ENCODE data around the gene ERBB2.
A peak's percentile ranks its signal among the peaks of the same experiment; 100 is the strongest.

The ERBB2 gene

DNA sequence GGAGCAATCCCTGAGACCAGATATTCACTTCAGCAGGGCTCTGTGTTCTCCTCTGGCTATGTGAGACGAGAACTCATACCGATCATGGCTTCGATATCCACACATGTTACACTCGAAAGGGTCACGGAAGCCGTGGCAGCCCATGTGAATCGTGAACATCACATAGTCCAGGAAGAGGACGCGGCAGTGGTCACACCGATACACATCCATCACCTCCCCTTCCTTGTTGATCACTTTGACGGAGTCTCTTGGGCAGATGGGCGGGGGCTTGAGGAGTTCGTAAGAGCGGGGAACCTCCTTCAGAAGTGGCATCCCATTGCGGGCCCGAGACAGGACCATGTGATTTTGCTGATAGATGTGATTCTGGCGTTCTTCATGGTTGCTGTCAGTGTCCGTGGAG is 65.9 kb downstream of the ERBB2 start:
- DNase-seq, result no peak

DNA sequence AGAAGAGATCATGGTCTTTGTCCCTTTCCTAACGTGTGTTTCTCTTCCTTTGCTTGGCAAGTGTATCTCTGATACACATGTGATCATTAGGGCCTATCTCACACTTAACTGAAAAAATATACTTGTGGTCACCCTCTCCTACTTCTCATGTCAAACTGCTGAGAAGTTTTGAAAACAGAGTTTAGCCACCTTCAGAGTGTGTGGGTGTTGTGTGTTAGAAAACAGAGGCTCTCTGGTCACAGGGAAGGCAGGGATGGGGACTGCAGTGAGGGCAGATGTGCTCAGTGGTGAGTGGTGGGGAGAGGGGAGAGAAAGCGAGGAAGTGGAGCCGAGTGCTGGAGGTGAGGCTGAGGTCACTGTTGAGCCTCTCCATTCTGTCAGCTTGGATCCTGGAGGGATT is 67.3 kb downstream of the ERBB2 start:
- DNase-seq, result no peak

DNA sequence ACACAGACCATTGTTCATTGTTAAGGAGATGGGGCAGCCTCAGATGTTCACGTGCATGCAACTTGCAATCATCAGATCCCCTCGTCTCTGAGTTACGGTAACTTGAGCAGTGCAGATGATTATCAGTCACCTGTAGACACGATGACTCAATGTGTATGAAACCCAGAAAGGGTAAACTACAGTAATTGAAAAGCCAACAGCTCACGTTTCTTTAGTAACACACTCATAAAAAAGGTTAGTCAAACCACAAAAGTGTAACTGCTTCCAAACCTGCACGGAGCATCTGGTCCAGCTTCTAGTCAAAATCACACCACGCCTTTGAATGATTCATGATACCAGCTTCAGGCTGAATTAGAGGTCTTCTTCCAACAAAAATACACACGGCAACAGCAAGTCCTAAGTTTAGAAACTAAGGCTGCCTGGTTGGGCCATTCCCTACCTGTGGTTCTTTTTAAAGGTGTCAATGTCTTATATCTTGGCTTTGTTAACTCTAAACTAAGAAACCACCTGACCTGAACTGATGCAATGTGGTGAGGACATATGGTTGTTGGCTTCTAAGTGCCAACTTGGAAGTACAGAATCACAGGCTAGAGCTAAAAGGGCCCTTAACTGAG is 70.2 kb downstream of the ERBB2 start:
- peak; percentile 39 for DNase-seq

DNA sequence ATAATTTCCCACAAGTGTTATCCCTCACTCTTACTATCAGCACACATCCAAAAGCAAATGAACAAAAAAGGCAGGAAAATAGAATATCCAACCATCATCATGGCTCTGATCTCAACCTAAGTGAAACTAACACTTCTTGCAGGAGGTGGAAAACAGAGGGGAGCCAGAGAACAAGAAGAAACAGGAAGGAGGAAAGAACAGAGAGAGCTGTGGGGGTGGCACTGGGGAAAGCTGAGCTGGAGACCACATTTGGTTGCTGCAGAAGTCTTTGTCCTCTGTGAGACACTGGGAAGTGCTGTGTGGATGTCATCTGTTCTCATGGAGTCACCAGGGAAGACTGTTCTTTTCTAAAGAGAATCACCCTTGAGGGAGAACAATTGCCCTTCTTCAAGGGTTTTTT is 72.6 kb downstream of the ERBB2 start:
- no peak for DNase-seq

DNA sequence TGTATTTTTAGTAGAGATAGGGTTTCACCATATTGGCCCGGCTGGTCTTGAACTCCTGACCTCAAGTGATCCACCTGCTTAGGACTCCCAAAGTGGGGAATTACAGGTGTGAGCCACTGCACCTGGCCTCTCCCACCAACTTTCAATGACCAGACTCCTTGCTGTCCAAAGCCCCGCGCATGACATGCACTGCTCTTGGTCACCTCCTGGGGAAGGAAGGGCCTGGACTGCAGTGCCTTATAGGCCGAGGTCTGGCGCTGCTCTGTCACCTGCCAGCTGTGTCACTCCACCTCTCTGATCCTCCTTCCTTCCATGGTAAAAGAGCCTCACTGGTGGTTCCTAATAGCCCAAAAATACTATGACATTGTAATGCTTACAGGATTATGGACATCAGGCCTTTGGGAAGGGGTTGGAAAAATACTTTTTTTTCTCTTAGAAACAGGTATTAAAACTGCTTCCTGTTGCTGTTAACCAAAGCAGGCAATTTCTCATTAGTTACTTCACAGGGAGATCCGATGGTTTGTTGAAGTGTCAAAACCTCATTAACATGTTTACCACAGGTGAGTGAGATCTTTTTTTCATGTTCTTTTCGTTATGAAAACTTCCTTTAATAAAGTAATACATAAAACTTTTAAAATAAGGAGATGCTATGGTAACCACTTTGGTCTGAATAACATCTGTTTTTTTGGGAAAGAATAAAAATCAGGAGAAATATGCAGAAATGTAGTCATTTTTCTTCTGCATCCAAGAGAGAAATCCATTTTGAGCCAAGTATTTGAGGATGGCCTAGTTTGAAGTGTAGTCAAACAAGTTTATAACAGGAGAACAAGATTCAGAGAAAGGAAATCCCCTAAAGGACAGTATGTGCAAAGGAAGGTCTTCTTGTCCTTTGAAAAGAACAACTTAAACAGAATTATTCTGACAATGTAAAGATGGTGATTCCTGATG is 73.4 kb downstream of the ERBB2 start:
- no peak for DNase-seq

DNA sequence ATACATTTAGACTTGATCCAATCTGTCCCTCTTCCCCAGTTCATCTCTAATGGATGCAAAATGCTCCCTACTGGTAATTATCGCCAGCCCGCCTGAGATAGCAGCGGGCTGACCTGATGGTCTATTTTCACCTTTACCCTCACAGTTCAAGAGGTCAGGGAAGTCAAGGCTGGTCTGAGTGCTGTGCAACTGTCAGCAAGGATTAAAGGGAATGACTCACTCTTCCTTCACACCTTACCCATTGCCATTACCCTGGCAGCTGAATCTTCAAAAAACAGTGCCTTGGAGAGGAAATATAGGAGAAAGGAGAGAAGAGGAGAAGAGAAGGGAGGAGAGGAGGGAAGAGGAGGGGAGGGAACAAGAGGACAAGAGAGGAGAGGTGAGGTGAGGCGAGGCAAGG is 74.2 kb downstream of the ERBB2 start:
- DNase-seq, result no peak

DNA sequence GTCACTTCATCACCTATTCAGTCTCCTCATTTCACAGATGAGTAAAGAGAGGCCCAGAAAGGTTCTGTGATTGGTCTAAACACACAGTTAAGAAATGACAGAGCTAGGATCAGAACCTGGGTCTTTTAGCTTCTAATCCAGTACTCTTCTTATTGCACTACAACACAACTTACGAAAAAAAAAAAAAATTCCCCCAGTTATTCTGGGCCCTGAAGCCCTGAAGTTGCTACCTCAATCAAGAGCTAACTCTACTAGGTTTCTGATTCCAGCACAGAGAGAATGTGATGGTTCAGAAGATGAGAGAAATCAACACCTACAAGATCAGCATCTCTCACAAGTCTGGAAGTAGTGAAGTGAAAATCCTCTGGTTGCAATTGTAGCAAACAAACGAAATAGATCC is 75.2 kb downstream of the ERBB2 start:
- DNase-seq, result no peak

DNA sequence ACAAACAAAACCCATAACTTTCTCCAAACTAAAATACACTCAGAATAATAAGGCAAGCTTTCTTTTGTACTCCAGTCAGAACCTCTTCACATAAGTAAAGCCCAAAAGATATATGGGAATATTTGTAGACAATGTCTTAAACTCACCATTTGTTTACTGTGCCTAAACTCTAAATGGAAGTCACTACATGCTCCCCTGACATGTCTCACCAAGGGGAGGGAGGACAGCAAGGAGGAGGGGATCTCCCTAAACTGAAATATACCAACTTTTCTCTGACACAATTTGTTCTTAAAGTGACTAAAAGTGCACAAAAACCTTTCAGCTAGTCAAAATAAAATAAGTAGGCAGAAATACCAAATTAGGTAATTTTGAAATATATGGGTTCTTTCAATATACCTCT is 76.4 kb downstream of the ERBB2 start:
- no peak for DNase-seq

DNA sequence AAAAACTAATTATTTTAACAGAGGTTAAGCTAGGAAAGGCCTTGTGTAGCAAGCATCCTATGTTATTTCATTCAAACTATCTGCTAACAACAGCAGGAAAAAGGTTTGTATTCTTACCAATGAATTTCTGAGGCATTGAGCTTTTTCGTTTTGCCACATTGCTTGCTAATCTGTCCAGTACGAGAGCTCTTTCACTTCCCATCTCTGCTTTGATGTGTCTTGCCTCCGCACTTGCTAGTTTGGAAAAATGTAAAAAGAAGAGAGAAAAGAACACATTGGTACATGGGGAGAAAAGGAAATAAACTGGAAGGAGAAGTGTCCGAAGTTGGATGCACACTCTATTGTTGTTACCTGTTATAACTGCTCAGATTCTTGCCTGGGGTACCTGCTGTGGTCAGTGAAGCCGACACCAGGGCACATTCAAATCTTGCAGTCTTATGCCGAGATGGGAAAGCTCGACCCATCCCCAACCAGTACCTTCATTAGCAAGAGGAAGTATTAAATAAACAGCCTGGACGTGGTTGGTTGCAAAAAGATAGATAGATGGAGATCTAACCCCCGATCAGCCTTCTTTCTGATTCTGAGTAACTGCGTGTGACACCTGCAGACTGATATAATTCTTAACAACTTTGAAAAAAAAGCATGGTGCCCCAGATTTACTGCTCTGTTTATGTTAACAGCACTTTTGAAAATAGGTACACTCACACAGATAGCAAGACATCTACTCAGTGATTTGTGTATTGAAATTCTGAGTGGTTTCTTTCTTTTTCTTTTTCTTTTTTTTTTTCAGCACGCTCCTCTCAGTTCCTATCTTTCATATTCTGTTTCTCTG is 77.9 kb downstream of the ERBB2 start:
- no peak for DNase-seq
